Fibroblast of pulmonary artery (primary cell): ENCODE measurements around the gene PLCH1.

ENCODE experiments used
- DNase-seq: peaks from one replicate; pipeline ENCODE4 v3.0.0-alpha.2; 2010; ENCODE audit warnings: low read depth
- H3K4me3 ChIP-seq: replicated peaks from 2 replicates; pipeline ENCODE4 v1.5.1; 2011; ENCODE audit warnings: low read depth, mild to moderate bottlenecking, control low read depth, low read length, moderate library complexity
- CTCF ChIP-seq: IDR thresholded peaks from 2 replicates; pipeline ENCODE4 v1.5.1; 2011; ENCODE audit warnings: mild to moderate bottlenecking, control low read depth, low read length, inconsistent platforms; ENCODE audit errors: missing control alignments

The PLCH1 gene

GRCh38 chr3:155780291-155780690 is 35.4 kb upstream of the PLCH1 start:
- TF ChIP-seq CTCF, result no peak
- no peak overlapping the region for H3K4me3 ChIP-seq
- no peak for DNase-seq

- peak; percentile 11 for DNase-seq
- TF ChIP-seq CTCF, result no peak
- no peak overlapping the region for H3K4me3 ChIP-seq
These were observed 33.6 kb upstream of the PLCH1 start for GRCh38 chr3:155778462-155778861.

GRCh38 chr3:155772801-155773200 is 27.9 kb upstream of the PLCH1 start:
- no peak for TF ChIP-seq CTCF
- no peak for DNase-seq
- no peak overlapping the region for H3K4me3 ChIP-seq

GRCh38 chr3:155771126-155771525 is 26.3 kb upstream of the PLCH1 start:
- no peak for DNase-seq
- no peak overlapping the region for H3K4me3 ChIP-seq
- TF ChIP-seq CTCF, result no peak

GRCh38 chr3:155766206-155766605 is 21.3 kb upstream of the PLCH1 start:
- no peak overlapping the region for H3K4me3 ChIP-seq
- DNase-seq, result peak; percentile 30
- TF ChIP-seq CTCF, result no peak

- no peak for DNase-seq
- TF ChIP-seq CTCF, result no peak
- no peak overlapping the region for H3K4me3 ChIP-seq
These were observed 19.1 kb upstream of the PLCH1 start for GRCh38 chr3:155763870-155764463.

- H3K4me3 ChIP-seq, result no peak overlapping the region
- DNase-seq, result no peak
- no peak for TF ChIP-seq CTCF
These were observed 15.8 kb upstream of the PLCH1 start for GRCh38 chr3:155760653-155761052.
